HepG2 (cell line): ENCODE measurements around the gene MRPL14. TPM values are rescaled to one million over a fixed set of nuclear protein-coding genes. Genes with fewer than 3 reads are reported as not detected.

Experiments used
- DNMT1 ChIP-seq: sonication (generic); formaldehyde crosslinking; IDR thresholded peaks from 2 replicates; pipeline ENCODE4 v1.5.1; 2020; ENCODE audit warnings: mild to moderate bottlenecking, missing genetic modification reagents
- ETV5 ChIP-seq: IDR thresholded peaks from 2 replicates; pipeline ENCODE4 v1.6.1; 2018; ENCODE audit warnings: missing biosample characterization, missing genetic modification reagents, inconsistent platforms, borderline replicate concordance
- HNRNPLL ChIP-seq: fragments of 200-400 bp; formaldehyde crosslinking; IDR thresholded peaks from 2 replicates; pipeline ENCODE4 v1.6.1; 2017; ENCODE audit warnings: mild to moderate bottlenecking, low read depth, low read length; ENCODE audit not compliant: poor library complexity, severe bottlenecking
- KDM3A ChIP-seq: IDR thresholded peaks from 2 replicates; pipeline ENCODE4 v1.6.1; 2018; ENCODE audit warnings: low read depth, missing compliant biosample characterization
- LCORL ChIP-seq, 2 experiments: fragments of 450-650 bp in 1 of 2; sonication (generic) in 1 of 2; formaldehyde crosslinking in 1 of 2; IDR thresholded peaks; 2 replicates each; pipeline versions ENCODE4 v1.5.0 to v1.6.1; 2017 to 2020; ENCODE audit warnings: antibody characterized with exemption in 1 of 2, missing genetic modification reagents in 1 of 2
- MED13 ChIP-seq: sonication (generic); formaldehyde crosslinking; IDR thresholded peaks from 2 replicates; pipeline ENCODE4 v1.5.0; 2020; ENCODE audit warnings: missing genetic modification reagents
- MEF2D ChIP-seq: sonication (generic); formaldehyde crosslinking; IDR thresholded peaks from 2 replicates; pipeline ENCODE4 v1.5.1; 2020; ENCODE audit warnings: mild to moderate bottlenecking, missing genetic modification reagents
- TOPORS ChIP-seq: sonication (generic); formaldehyde crosslinking; IDR thresholded peaks from 2 replicates; pipeline ENCODE4 v1.8.0; 2023; ENCODE audit warnings: mild to moderate bottlenecking, missing genetic modification reagents
- ZNF232 ChIP-seq: sonication (generic); formaldehyde crosslinking; IDR thresholded peaks from 2 replicates; pipeline ENCODE4 v1.4.0; 2020; ENCODE audit warnings: missing genetic modification reagents, borderline replicate concordance
- ZNF572 ChIP-seq: sonication (generic); formaldehyde crosslinking; IDR thresholded peaks from 2 replicates; pipeline ENCODE4 v1.5.1; 2020; ENCODE audit warnings: mild to moderate bottlenecking, missing genetic modification reagents
- ZNF703 ChIP-seq: sonication (generic); formaldehyde crosslinking; IDR thresholded peaks from 2 replicates; pipeline ENCODE4 v1.5.1; 2020; ENCODE audit warnings: missing genetic modification reagents, mild to moderate bottlenecking, moderate library complexity, borderline replicate concordance
- polyA plus RNA-seq, 8 experiments: library from polyadenylated mRNA; depleted of rRNA in 3 of 8; stranded (reverse) in 7 of 8; unstranded in 1 of 8; fragments of >200 nt; fragmentation: Illumina TruSeq in 4 of 8; extraction: Trizol in 4 of 8; gene quantifications; 2 replicates each; pipeline versions ENCODE4 v1.2.1 to v1.2.3, GENCODE V29; 2011 to 2016; ENCODE audit warnings: low read depth in 4 of 8, missing spikeins in 1 of 8, mixed read lengths in 1 of 8; ENCODE audit not compliant: insufficient read depth in 1 of 8
- total RNA-seq, 5 experiments: library from RNA; depleted of rRNA; stranded (reverse); fragments of >200 nt; fragmentation: Illumina TruSeq; extraction: Trizol; gene quantifications; 2 replicates each; pipeline ENCODE4 v1.2.3, GENCODE V29; 2016; ENCODE audit warnings: low read depth in 1 of 5
- TF ChIP-seq, protein P1 (sequence below): sonication (generic); formaldehyde crosslinking; IDR thresholded peaks from 2 replicates; pipeline ENCODE4 v1.4.0; 2020; ENCODE audit warnings: missing genetic modification reagents
- TF ChIP-seq, protein P2 (sequence below): sonication (generic); formaldehyde crosslinking; IDR thresholded peaks from 2 replicates; pipeline ENCODE4 v1.4.0; 2020; ENCODE audit warnings: low read depth, mild to moderate bottlenecking, missing genetic modification reagents
- TF ChIP-seq, protein P3 (sequence below): IDR thresholded peaks from 2 replicates; pipeline ENCODE4 v1.6.1; 2016; ENCODE audit warnings: low read depth, control low read depth
- TF ChIP-seq, protein P4 (sequence below): conservative IDR thresholded peaks from 2 replicates; pipeline ENCODE4 v1.6.1; 2018; ENCODE audit warnings: missing genetic modification reagents
- TF ChIP-seq, protein P5 (sequence below): sonication (generic); formaldehyde crosslinking; IDR thresholded peaks from 2 replicates; pipeline ENCODE4 v1.8.0; 2022; ENCODE audit warnings: mild to moderate bottlenecking, missing genetic modification reagents
- TF ChIP-seq, protein P6 (sequence below): sonication (generic); formaldehyde crosslinking; IDR thresholded peaks from 2 replicates; pipeline ENCODE4 v1.8.0; 2022; ENCODE audit warnings: mild to moderate bottlenecking, missing genetic modification reagents; ENCODE audit not compliant: insufficient replicate concordance

The MRPL14 gene
- total and polyA plus RNA-seq, 2 of the 13 experiments (the other 11 are each of a cell fraction or from before 2014, with no cell fraction given), result 157 to 178 TPM

DNA sequence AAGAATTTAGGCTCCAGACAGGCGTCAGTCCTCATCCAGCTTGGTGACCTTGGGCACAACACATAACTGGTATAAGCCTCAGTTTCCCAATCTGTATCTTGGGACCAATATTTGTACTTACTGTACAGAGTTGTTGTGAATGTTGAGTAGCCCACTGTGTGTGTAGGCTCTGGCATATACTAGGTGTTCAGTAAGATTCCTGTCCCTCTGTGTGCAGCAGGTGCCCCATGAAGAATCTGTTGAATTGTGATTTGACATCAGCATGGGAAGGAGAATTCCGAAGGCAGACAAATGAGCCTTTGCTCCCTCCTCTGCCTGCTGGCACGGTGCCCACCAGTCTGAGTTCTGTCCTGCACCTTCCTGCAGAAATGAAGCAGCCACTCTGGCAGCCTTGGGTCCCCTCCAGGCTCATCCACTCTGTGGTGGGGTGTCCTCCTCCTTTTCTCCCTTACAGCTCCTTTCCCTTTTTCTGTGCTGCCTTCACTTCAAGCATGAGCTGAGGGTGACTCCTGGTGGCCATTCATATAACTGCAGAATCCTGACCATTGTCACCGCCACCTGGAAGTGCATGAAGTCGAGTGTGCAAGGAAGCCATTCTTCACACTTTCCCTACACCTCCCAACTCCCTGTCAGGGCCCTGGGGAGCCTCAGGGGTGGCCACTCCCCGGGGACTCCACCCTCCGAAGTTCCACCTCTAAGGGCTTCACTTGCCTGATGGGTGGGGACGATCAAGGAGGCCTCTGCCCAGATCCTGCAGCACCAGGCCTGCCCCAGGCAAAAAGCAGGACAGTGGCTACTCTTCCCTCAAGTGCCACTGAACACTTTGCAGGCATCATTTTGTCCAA, 48.2 kb downstream of the MRPL14 start (continued):
- TF ChIP-seq, protein P1, sequence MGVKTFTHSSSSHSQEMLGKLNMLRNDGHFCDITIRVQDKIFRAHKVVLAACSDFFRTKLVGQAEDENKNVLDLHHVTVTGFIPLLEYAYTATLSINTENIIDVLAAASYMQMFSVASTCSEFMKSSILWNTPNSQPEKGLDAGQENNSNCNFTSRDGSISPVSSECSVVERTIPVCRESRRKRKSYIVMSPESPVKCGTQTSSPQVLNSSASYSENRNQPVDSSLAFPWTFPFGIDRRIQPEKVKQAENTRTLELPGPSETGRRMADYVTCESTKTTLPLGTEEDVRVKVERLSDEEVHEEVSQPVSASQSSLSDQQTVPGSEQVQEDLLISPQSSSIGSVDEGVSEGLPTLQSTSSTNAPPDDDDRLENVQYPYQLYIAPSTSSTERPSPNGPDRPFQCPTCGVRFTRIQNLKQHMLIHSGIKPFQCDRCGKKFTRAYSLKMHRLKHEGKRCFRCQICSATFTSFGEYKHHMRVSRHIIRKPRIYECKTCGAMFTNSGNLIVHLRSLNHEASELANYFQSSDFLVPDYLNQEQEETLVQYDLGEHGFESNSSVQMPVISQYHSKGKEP (CRISPR knock-in tag), result no peak
- TF ChIP-seq, protein P2, sequence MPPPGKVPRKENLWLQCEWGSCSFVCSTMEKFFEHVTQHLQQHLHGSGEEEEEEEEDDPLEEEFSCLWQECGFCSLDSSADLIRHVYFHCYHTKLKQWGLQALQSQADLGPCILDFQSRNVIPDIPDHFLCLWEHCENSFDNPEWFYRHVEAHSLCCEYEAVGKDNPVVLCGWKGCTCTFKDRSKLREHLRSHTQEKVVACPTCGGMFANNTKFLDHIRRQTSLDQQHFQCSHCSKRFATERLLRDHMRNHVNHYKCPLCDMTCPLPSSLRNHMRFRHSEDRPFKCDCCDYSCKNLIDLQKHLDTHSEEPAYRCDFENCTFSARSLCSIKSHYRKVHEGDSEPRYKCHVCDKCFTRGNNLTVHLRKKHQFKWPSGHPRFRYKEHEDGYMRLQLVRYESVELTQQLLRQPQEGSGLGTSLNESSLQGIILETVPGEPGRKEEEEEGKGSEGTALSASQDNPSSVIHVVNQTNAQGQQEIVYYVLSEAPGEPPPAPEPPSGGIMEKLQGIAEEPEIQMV (CRISPR knock-in tag), result 0 out of 2 replicates have a peak, but pooled peaks have one; percentile 26
- TF ChIP-seq MEF2D (CRISPR knock-in tag) (peak; percentile 63; the same call in 1 of the 2 replicates), LCORL (IDR thresholded peaks at IDR 0.05) (no peak), LCORL (CRISPR knock-in tag; IDR thresholded peaks at IDR 0.05) (peak; percentile 71; the same call in 1 of the 2 replicates), KDM3A (CRISPR knock-in tag) (peak; percentile 57; the same call in 1 of the 2 replicates), DNMT1 (CRISPR knock-in tag) (0 out of 2 replicates have a peak, but pooled peaks have one; percentile 32), ETV5 (CRISPR knock-in tag) (peak; percentile 61; the same call in 1 of the 2 replicates), MED13 (CRISPR knock-in tag) (no peak), ZNF572 (CRISPR knock-in tag) (peak; percentile 50; the same call in 1 of the 2 replicates), ZNF232 (CRISPR knock-in tag) (0 out of 2 replicates have a peak, but pooled peaks have one; percentile 34), ZNF703 (CRISPR knock-in tag) (no peak), TOPORS (CRISPR knock-in tag) (no peak), HNRNPLL (no peak)
- TF ChIP-seq, protein P3, sequence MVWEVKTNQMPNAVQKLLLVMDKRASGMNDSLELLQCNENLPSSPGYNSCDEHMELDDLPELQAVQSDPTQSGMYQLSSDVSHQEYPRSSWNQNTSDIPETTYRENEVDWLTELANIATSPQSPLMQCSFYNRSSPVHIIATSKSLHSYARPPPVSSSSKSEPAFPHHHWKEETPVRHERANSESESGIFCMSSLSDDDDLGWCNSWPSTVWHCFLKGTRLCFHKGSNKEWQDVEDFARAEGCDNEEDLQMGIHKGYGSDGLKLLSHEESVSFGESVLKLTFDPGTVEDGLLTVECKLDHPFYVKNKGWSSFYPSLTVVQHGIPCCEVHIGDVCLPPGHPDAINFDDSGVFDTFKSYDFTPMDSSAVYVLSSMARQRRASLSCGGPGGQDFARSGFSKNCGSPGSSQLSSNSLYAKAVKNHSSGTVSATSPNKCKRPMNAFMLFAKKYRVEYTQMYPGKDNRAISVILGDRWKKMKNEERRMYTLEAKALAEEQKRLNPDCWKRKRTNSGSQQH (CRISPR knock-in tag), result 0 out of 2 replicates have a peak, but pooled peaks have one; percentile 68
- TF ChIP-seq, protein P4, sequence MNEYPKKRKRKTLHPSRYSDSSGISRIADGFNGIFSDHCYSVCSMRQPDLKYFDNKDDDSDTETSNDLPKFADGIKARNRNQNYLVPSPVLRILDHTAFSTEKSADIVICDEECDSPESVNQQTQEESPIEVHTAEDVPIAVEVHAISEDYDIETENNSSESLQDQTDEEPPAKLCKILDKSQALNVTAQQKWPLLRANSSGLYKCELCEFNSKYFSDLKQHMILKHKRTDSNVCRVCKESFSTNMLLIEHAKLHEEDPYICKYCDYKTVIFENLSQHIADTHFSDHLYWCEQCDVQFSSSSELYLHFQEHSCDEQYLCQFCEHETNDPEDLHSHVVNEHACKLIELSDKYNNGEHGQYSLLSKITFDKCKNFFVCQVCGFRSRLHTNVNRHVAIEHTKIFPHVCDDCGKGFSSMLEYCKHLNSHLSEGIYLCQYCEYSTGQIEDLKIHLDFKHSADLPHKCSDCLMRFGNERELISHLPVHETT (CRISPR knock-in tag), result 0 out of 2 replicates have a peak, but pooled peaks have one; percentile 25
- TF ChIP-seq, protein P5, sequence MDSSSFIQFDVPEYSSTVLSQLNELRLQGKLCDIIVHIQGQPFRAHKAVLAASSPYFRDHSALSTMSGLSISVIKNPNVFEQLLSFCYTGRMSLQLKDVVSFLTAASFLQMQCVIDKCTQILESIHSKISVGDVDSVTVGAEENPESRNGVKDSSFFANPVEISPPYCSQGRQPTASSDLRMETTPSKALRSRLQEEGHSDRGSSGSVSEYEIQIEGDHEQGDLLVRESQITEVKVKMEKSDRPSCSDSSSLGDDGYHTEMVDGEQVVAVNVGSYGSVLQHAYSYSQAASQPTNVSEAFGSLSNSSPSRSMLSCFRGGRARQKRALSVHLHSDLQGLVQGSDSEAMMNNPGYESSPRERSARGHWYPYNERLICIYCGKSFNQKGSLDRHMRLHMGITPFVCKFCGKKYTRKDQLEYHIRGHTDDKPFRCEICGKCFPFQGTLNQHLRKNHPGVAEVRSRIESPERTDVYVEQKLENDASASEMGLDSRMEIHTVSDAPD (CRISPR knock-in tag), result no peak
- TF ChIP-seq, protein P6, sequence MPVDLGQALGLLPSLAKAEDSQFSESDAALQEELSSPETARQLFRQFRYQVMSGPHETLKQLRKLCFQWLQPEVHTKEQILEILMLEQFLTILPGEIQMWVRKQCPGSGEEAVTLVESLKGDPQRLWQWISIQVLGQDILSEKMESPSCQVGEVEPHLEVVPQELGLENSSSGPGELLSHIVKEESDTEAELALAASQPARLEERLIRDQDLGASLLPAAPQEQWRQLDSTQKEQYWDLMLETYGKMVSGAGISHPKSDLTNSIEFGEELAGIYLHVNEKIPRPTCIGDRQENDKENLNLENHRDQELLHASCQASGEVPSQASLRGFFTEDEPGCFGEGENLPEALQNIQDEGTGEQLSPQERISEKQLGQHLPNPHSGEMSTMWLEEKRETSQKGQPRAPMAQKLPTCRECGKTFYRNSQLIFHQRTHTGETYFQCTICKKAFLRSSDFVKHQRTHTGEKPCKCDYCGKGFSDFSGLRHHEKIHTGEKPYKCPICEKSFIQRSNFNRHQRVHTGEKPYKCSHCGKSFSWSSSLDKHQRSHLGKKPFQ (CRISPR knock-in tag), result peak; percentile 32
